ENCODE data around the gene EFHC1.
"Not testable (repeated sequence)": the region's sequence is repeated elsewhere in the genome, so short reads cannot be mapped to it uniquely, and the experiment has no call there.

Gene EFHC1, protein sequence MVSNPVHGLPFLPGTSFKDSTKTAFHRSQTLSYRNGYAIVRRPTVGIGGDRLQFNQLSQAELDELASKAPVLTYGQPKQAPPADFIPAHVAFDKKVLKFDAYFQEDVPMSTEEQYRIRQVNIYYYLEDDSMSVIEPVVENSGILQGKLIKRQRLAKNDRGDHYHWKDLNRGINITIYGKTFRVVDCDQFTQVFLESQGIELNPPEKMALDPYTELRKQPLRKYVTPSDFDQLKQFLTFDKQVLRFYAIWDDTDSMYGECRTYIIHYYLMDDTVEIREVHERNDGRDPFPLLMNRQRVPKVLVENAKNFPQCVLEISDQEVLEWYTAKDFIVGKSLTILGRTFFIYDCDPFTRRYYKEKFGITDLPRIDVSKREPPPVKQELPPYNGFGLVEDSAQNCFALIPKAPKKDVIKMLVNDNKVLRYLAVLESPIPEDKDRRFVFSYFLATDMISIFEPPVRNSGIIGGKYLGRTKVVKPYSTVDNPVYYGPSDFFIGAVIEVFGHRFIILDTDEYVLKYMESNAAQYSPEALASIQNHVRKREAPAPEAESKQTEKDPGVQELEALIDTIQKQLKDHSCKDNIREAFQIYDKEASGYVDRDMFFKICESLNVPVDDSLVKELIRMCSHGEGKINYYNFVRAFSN

DNA sequence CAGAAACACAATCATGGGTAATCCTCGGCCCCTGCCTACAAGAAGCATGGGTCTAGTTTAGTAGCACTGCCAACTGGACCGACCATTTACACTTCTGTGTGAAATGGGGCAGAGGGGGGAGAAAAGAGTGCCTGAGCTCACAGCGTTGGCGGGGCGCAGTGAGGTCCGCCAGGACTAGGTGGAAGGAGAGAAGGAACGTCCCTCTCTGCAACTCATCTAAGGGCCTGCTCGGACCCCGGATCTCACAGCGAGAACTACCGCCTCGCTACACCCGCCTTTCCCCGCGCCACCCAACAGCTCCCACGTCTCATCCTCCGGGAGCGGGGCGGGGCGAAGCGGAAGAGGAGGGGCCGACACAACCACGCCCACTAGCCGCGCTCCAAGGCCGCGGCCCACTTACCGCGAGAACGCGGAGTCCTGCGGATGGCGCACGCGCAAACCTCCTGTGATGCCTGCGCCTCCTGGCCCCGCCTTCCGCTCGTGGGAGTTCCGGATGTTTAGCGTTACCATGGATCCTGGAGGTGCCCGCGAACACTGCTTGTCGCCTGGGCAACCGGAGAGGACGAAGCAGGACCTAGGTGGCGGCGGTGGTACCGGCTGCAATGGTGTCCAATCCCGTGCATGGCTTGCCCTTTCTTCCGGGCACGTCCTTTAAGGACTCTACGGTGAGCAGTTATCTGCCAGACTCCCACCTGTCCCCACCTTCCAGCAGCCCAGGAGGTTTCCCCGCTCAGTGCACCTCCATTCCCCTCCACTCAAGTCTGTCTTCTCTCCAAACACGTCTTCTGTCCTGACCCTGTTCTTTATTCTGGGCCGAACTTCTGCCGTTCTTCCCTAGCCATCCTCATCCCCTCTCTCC lies at the start of gene EFHC1:
TSS of gene EFHC1 (plus strand) at position 534 of the 859 bp plus-strand sequence. CDS start at position 603, 69 bp downstream.
- peak; percentile 98 for DNase-seq

- no peak for DNase-seq
These were observed 48.4 kb upstream of the EFHC1 start for GRCh38 chr6:52371656-52372191.

GRCh38 chr6:52373151-52373690 lies 46.9 kb upstream of the EFHC1 start:
- DNase-seq = no peak

GRCh38 chr6:52374247-52374646 lies 45.9 kb upstream of the EFHC1 start:
- no peak for DNase-seq

- DNase-seq = no peak
These were observed 44.2 kb upstream of the EFHC1 start for GRCh38 chr6:52375780-52376556.

DNA sequence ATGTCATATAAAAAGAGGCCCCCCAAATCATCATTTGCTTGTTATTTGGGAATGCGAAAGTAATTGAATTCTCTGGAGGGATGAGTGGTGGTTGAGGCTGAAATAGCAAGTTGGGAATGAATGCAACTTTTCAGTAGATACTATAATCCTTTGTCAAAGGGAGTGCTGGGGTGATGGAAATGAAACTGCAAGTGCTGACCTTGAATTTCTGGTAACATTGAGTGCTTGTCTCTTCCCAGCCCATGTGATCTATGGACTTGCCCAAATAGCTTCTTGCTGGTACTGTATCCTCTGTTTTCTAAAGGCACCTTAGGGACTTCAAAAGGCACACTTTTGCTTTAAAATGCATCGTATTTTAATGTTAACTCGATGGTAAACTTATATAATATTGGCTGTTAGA lies 43.4 kb upstream of the EFHC1 start:
- no peak for DNase-seq

DNA sequence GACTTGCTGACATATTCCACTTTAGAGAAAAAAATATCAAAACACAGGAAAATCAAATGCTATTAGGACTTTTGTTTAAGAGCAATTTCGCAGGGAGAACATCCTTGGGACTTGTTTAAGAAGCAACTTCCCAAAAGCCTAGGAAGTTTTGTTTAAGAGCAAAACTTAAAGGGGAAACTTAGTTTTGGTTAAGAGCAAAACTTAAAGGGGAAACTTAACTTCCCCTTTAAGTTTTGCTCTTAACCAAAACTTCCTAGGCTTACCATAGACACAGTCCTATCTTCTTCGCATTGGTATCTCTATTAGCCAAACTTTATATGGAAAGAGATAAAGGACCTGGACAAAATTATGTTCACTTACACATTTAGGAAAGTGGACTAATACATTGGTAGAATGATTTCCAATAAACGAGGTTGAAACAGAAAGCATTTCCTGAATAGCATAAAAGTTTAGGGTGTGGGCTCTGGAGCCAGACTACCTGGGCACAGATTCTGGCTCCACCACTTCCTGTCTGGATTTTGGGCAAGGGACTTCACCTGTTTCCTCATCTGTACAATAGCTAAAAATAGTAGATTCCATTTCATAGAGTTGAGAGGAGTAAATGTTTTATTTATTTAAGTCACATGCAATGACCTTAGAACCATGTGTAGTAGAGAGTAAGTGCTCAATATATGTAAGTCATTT lies 42.5 kb upstream of the EFHC1 start:
- DNase-seq = no peak

DNA sequence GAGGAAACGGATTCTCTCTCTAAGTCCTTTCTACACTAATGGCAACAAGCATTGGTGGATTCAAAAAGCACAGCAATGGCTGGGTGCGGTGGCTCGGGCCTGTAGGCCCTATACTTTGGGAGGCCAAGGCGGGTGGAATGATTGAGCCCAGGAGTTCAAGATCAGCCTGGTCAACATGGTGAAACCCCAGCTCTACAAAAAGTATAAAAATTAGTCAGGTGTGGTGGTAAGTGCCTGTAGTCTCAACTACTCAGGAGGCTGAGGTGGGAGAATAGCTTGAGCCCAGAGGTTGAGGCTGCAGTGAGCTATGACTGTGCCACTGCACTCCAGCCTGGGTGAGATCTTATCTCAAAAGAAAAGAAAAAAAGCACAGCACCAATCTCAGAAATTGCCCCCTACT lies 38.9 kb upstream of the EFHC1 start:
- no peak for DNase-seq

DNA sequence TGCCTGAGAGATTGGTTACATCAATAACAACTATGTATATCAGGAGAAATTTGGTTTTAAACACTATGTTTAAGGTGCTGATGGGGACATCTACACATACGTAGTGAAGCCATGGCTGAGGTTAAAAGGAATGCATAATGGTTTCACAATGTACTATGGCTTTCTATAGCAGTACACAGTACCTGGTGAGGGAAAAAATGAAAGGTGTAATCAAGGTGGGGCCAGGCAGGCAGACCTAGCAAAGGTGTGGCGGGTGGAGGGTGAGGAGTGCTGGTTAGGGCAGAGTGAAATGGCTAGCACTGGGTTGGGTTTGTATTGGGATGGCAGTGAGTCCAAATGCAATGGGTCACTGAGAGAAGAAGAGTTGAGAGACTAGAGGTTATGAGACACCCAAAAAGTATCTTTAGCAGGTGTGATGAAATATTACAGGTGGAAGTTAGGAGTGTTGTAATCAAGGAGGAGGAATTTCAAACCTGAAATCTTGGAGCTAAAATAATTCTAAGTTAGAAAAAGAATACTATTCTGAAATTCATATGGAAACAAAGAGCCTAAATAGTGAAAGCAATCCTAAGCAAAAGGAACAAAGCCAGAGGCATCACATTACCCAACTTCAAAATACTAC lies 35.9 kb upstream of the EFHC1 start:
- DNase-seq = no peak

DNA sequence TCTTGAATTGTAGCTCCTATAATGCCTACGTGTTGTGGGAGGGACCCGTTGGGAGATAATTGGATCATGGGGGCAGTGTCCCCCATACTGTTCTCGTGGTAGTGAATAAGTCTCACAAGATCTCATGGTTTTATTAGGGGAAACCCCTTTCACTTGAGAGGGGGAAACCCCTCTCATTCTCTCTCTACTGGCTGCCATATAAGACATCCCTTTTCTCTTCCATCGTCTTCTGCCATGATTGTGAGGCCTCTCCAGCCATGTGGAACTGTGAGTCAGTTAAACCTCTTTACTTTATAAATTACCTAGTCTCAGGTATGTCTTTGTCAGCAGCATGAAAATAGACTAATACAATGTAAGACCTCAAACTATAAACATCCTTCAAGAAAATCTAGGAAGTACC lies 35.1 kb upstream of the EFHC1 start:
- DNase-seq = no peak

- DNase-seq = not testable (repeated sequence)
These were observed 32.0 kb upstream of the EFHC1 start for GRCh38 chr6:52388119-52388518.

DNA sequence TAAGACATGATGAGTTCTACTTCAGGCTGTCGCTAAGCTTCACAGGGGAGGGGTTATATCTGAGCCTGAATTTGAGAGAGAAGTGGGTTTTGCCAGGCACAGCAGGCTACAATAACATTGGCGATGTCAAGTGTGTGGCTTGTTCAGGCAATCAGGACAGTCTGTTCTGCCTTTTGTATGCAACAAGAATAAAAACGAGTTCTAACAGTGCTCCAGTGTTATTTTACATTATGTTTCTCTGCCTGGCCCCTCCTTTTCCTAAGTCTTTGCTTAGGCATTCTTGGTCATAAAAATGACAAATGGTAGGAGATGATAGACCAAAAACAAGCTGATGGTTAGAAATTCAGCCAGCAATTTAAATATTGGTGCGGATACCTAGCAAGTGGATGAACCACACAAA lies 31.4 kb upstream of the EFHC1 start:
- DNase-seq = no peak

GRCh38 chr6:52389264-52389625 lies 30.9 kb upstream of the EFHC1 start:
- DNase-seq = no peak

DNA sequence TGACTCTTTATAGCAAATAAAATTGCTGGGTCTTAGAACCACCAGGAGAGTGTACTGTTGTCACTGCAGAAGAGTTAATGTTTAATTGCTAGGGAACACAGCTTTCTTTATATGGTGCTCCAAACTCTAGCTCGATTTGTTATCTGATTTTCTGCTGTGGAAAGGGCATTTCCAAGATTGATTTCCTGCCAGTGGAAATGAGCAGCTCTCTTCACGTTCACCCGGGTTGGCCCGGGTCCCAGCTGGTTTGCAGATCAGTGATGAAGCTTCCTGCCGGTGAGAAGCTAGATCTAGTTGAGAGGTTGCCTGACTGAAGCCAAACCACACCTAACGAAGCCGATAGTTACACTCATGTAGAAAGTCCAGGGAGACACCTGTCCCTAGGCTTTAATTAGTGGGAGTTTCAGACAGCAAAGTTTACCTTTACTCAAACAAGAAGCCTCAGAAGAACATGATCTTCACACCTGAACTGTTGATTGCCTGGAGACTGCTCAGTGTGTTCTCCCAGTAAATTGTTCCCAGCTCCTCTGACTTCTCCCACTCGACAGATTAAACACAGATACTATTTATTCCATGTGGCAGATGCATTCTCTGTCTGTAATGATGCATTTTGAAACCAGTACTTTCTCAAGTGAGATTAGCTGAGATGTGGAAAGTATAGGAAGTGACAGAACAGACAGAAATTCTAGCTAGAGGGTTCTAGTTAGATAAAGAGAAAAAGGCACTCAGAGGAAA lies 30.3 kb upstream of the EFHC1 start:
- DNase-seq = peak; percentile 70

GRCh38 chr6:52390361-52390727 lies 29.8 kb upstream of the EFHC1 start:
- DNase-seq = peak; percentile 81

- no peak for DNase-seq
These were observed 28.5 kb upstream of the EFHC1 start for GRCh38 chr6:52391599-52391998.

DNA sequence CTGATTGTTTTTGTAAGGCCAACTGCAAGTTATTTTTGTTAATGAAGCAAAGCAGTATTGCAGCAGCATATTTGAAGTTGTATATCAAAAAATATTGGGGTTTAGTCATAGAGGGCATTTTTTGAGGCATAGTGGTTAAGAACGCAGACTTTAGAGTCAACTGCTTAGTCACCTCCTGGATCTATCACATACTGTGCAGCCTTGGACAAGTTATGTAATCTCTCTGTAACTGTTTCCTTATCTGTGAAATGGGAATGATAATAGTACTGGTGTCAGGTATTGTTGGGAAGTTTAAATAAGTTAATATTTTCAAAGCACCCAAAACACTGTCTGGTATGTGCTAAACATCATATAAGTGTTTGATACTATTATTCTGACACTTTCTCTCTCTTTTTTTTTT lies 27.2 kb upstream of the EFHC1 start:
- DNase-seq = peak; percentile 40

DNA sequence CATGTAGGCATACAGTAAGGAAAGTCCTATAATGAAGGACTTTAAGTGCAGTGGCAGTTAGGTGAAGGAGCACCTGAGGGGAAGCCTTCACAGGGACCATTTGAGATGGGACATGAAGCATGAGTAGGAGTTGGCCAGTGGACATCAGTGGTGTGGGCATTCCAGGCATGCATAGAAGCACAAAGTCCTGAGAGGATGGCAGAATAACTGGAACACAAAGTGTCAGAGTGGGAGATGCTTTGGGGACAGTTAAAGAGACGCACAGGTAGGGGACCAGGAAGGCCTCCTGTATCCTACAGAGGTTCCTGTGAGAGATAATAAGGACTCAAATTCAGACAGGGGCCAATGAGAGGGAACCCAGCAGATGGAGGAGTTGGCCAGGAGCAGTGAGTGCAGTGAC lies 26.4 kb upstream of the EFHC1 start:
- DNase-seq = no peak

- DNase-seq = peak; percentile 61
These were observed 25.9 kb upstream of the EFHC1 start for GRCh38 chr6:52394251-52394666.

DNA sequence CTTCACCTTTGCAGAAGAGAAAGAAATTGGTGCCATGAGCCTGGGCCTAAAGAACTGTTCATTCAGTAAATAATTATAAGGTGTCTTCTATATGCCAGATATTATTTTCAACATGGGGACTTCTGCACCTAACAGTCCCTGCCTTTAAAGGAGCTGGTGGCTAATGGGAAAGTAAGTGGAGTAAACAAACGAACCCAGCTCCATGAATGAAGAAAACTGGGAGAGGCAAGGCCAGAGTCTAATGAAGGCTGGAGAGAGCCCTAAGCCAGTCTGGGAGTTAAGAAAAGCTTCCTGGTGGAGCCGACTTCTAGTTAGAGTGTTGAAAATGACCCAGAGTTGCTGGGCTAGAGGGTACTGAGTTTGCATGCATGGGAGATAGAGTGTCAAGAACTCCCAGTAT lies 24.2 kb upstream of the EFHC1 start:
- no peak for DNase-seq

All from CD4-positive, alpha-beta T cell treated with Interleukin-10 for 1 hour (primary cell).